AG04449 (cell line): ENCODE results near the gene QRICH2.
"Not testable (repeated sequence)": the region's sequence is repeated elsewhere in the genome, so short reads cannot be mapped to it uniquely, and the experiment has no call there.

Source experiments
- CTCF ChIA-PET: fragments of 350-600 bp; formaldehyde crosslinking; extraction: SDS; loops from one replicate; lab custom pipeline; 2021; ENCODE audit warnings: antibody characterized with exemption; lab: Yijun Ruan, JAX
- POLR2A ChIA-PET: fragments of 400-600, 350-600 bp; formaldehyde crosslinking; extraction: SDS; loops from one replicate; lab custom pipeline; 2020; ENCODE audit warnings: antibody characterized with exemption, inconsistent platforms; lab: Yijun Ruan, JAX
- DNase-seq: peaks from one replicate; pipeline ENCODE4 v3.0.0-alpha.2; 2010; ENCODE audit warnings: low read depth, low spot score
- H3K4me3 ChIP-seq: 2 replicates; pipeline ENCODE4 v1.5.1; 2011; ENCODE audit warnings: low read depth, mild to moderate bottlenecking, control low read depth, low read length
- TF ChIP-seq, protein P1 (sequence below): IDR thresholded peaks from one replicate; pipeline ENCODE4 v1.5.1; 2011; ENCODE audit warnings: mild to moderate bottlenecking, moderate library complexity, low read length, control low read depth, inconsistent platforms; ENCODE audit not compliant: insufficient read depth; ENCODE audit errors: missing control alignments

The QRICH2 gene

DNA sequence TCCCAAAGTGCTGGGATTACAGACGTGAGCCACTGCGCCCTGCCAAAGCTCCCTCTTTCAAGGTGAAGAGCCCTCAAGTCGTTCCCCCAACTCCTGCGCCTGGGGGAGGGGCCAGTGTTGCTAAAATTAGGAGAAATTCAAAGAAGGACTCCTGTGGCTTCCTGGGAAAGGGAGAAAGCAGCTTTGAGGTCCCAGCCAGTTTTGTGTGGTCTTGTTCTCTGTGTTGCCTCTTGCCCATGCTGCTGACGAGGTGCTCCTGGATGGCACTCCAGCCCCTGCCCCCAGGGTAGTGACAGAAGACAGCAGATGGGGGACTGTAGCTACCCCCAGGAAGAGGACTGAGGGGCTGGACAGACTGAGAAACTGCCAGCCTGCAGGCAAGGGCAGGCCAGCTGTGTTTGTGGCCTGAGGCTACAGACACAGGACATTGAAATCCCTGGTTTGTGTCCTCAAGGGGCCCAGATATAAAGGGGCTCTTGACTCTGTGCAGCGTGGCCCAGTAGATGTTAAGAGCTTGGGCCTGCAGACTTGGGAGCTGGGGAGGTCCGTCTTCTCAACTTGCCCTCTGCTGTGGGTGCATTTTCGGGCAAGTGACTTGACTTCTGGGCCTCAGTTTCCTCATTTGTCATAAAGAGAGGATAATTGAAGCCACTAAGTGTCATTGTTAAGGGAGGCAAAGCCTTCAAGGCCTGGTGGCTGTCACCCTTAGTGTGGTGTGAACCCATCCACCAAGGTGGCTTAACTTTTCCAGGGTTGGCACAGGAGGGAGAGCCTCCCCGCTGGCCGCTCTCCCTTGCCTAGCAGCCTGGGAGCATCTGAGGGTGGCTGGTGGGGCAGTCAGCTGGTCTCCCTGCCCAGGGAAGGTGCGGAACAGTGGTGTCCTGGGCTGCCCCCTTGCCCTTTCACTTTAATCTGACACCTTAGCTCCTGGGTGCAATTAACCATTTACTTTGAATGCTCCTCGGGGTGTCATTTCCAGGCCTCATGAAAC lies 38.8 kb downstream of the QRICH2 start:
- ChIA-PET POLR2A (no interaction called here), CTCF (interaction anchor here (1.0 to 5.8 kb wide), 7 partner anchors 10 to 264 kb away, joined by 3 to 109 read pairs (median 6); partner anchors contain the start of gene EXOC7)
- no peak for DNase-seq
- H3K4me3 ChIP-seq = no peak overlapping the region
- TF ChIP-seq, protein P1, sequence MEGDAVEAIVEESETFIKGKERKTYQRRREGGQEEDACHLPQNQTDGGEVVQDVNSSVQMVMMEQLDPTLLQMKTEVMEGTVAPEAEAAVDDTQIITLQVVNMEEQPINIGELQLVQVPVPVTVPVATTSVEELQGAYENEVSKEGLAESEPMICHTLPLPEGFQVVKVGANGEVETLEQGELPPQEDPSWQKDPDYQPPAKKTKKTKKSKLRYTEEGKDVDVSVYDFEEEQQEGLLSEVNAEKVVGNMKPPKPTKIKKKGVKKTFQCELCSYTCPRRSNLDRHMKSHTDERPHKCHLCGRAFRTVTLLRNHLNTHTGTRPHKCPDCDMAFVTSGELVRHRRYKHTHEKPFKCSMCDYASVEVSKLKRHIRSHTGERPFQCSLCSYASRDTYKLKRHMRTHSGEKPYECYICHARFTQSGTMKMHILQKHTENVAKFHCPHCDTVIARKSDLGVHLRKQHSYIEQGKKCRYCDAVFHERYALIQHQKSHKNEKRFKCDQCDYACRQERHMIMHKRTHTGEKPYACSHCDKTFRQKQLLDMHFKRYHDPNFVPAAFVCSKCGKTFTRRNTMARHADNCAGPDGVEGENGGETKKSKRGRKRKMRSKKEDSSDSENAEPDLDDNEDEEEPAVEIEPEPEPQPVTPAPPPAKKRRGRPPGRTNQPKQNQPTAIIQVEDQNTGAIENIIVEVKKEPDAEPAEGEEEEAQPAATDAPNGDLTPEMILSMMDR = no peak

DNA sequence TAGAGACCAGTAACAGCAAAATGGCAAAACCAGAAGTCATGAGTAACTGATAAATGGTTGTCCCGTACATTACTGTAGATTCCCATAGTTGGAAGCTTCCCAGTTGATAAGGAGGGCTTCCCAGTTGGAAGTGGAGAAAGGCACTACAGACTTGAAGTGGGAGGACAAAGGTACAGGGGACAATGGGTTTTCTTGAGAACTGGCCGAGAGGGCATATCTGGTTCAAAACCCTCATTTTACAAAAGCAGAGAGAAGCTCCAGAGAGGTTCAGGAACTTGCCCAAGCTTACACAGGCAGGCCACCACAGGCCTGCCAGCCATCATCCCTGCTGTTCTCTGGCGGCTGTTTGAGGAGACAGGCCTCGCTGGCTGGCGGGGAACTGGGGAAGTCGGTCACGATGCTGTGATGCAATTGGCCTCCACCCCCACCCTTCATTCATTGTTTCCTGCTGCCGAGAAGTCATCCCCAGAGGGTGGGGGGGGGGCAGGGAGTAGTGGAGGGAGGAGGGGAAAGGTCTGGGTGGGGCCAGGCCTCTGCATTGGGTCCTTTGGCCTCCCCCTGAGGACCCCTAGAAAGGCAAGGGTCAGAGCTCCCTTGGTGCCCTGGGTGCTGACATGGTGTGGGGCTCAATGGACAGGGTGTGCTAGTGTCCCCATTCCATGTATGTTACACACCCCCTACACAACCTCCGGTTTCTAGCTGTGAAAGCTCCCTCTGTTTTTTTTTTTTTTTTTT lies 39.9 kb downstream of the QRICH2 start:
- ChIA-PET POLR2A (no interaction called here), CTCF (interaction anchor here (0.8 to 5.8 kb wide), 8 partner anchors 12 to 263 kb away, joined by 3 to 109 read pairs (median 5); partner anchors contain the start of gene EXOC7)
- peak overlapping the region; percentile 3 for H3K4me3 ChIP-seq
- DNase-seq = no peak
- TF ChIP-seq, protein P1 = no peak

DNA sequence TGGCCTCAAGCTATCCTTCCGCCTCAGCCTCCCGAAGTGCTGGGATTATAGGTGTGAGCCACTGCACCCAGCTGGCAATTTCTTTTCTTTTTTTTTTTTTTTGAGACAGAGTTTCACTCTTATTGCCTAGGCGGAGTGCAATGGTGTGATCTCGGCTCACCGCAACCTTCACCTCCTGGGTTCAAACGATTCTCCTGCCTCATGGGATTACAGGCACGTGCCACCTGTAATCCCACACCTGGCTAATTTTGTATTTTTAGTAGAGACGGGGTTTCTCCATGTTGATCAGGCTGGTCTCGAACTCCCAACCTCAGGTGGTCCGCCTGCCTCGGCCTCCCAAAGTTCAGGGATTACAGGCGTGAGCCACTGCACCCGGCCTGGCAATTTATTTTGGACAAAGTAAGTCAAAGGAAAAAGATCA lies 40.5 kb downstream of the QRICH2 start:
- DNase-seq, POLR2A ChIA-PET, H3K4me3 ChIP-seq: not testable (repeated sequence)
- CTCF ChIA-PET = interaction anchor here (0.8 to 5.8 kb wide), 8 partner anchors 12 to 262 kb away, joined by 3 to 109 read pairs (median 6); no protein-coding TSS in a partner anchor

DNA sequence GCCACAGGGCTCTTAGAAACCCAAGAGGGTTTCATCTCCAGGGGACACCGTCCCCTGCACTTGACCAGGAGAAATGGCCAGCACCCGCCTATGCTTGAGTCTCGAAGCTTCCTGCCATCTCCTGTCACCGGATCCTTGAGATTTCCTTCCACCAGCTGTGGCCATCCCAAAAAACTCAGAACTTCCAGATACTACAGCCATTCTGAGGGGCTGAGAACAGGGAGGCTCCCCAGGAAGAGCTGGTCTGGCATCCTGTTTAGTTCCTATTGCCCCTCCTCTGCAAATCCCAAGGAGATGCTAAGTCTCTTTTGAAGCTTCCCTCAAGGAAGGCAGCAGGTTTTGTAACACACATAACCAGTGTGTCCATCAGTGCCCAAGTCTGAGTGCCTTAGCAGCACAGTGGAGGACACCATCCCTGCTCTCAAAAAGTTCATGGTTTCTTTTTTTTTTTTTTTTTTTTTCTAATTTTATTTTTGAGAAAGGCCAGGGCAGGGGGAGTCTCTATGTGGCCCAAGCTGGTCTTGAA lies 41.0 kb downstream of the QRICH2 start:
- ChIA-PET POLR2A (no interaction called here), CTCF (interaction anchor here (0.7 to 5.8 kb wide), 7 partner anchors 8 to 253 kb away, joined by 3 to 109 read pairs (median 3); no protein-coding TSS in a partner anchor)
- DNase-seq = no peak
- peak overlapping the region; percentile 79 for H3K4me3 ChIP-seq
- TF ChIP-seq, protein P1 = no peak

DNA sequence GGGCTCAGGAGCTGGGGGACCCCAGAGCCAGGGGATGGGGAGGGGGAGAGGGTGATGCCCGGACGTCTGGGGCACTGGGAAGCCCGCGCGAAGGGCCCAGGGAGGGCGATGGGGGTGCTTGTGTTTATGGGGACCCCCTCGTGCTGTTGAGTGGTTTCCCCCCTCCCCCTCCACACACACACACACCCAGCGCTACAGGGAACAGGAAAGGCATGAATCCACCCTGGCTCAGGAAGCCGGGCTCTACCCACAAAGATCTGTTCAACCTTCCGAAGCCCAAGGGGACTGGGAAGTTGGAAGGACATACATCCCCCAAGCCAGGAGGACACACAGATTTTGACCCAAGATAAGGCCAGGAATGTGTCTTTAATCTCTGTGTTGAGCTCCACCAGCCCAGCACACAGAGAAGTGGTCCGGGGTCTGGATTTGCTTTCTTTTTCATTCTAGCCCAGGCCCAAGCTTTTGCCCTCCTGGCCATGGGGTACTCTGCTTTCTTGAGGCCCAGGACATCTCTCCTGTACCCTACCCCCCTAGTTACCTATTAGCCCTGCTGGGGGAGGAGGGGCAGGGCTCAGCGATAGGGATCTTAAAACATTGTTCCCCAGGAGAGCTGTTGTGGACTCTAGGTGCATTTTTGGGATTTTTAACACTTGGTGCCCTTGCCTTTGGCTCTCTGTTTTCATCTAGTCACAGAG lies 41.7 kb downstream of the QRICH2 start:
- CTCF ChIA-PET = interaction anchor here (0.7 to 5.8 kb wide), 6 partner anchors 8 to 253 kb away, joined by 3 to 109 read pairs (median 4); no protein-coding TSS in a partner anchor
- POLR2A ChIA-PET = no interaction called here
- TF ChIP-seq, protein P1 = no peak
- H3K4me3 ChIP-seq = peak overlapping the region; percentile 79
- no peak for DNase-seq
